ENCODE data around the gene CLECL1. TPM values are rescaled to one million over a fixed set of nuclear protein-coding genes. Genes with fewer than 3 reads are reported as not detected.

The CLECL1 gene
- total and polyA plus RNA-seq, 9 of the 15 experiments (the other 6 are each of a cell fraction or from before 2014, with no cell fraction given) = 0.13 to 0.25 TPM; not detected in 7

DNA sequence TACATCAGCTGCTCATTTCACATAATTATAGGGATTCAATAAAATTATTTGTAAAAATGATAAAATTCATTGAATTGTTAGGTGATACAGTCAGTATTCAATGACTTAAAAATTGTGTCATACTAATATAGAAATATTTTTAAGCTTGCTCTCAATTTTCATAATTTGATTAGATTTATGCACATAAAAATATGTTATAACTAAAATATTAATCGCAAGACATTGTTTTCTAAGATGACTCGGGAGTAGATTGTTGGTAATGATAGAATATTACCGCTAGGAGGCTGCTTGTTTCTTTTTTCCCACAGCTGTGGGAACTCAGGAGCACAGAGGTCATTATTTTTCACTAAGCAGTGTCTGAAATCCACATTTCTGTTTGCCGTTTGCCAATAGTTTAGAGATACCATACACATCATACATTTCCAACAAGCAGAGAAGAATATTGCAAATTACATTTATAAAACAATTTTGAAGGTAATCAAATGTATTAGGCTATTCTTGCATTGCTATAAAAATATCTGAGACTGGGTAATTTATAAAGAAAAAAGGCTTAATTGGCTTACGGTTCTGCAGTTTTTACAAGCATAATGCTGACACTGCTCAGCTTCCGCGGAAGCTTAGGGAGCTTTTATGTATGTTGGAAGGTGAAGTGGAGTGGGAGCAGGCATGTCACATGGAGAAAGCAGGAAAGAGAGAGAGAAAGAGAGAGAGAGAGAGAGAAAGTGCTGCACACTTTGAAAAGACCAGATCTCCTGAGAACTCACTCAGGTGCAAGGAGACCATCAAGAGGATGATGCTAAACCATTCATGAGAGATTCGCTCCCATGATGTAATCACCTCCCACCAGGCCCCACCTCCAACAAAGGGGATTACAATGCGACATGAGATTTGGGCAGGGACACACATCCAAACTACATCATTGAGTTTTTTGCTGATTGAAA is 18.6 kb upstream of the CLECL1 start (continued):
- no peak for TF ChIP-seq ZNF146 (CRISPR knock-in tag; IDR thresholded peaks at IDR 0.05; ENCODE audit: unreplicated experiment)
- no peak for TF ChIP-seq ZNF785 (CRISPR knock-in tag; IDR thresholded peaks at IDR 0.05)
- no peak for TF ChIP-seq XRCC5 (IDR thresholded peaks at IDR 0.05; ENCODE audit: low read depth, low read length)
- TF ChIP-seq ARID1B (IDR thresholded peaks at IDR 0.05) = peak; percentile 15; the same call in 1 of the 2 replicates
- TF ChIP-seq, protein P1, sequence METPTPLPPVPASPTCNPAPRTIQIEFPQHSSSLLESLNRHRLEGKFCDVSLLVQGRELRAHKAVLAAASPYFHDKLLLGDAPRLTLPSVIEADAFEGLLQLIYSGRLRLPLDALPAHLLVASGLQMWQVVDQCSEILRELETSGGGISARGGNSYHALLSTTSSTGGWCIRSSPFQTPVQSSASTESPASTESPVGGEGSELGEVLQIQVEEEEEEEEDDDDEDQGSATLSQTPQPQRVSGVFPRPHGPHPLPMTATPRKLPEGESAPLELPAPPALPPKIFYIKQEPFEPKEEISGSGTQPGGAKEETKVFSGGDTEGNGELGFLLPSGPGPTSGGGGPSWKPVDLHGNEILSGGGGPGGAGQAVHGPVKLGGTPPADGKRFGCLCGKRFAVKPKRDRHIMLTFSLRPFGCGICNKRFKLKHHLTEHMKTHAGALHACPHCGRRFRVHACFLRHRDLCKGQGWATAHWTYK (CRISPR knock-in tag; IDR thresholded peaks at IDR 0.05) = 0 out of 2 replicates have a peak, but pooled peaks have one; percentile 49
- TF ChIP-seq ZBED1 (IDR thresholded peaks at IDR 0.05) = peak; percentile 70; the same call in 1 of the 2 replicates
- TF ChIP-seq, protein P2, sequence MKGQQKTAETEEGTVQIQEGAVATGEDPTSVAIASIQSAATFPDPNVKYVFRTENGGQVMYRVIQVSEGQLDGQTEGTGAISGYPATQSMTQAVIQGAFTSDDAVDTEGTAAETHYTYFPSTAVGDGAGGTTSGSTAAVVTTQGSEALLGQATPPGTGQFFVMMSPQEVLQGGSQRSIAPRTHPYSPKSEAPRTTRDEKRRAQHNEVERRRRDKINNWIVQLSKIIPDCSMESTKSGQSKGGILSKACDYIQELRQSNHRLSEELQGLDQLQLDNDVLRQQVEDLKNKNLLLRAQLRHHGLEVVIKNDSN (CRISPR knock-in tag; IDR thresholded peaks at IDR 0.05) = peak; percentile 45; the same call in 1 of the 2 replicates
- no peak for TF ChIP-seq MCM2 (IDR thresholded peaks at IDR 0.05; ENCODE audit: low read depth)
- no peak for TF ChIP-seq KLF10 (CRISPR knock-in tag; IDR thresholded peaks at IDR 0.05)
- TF ChIP-seq CSDE1 (IDR thresholded peaks at IDR 0.05) = no peak
- TF ChIP-seq NUFIP1 (IDR thresholded peaks at IDR 0.05; ENCODE audit: partially characterized antibody) = no peak
- TF ChIP-seq PCBP2 (IDR thresholded peaks at IDR 0.05; ENCODE audit: low read depth, low read length, poor library complexity, severe bottlenecking) = no peak
- TF ChIP-seq STAG1 (CRISPR knock-in tag; IDR thresholded peaks at IDR 0.05; ENCODE audit: borderline replicate concordance) = no peak
- TF ChIP-seq EP400 (IDR thresholded peaks at IDR 0.05) = no peak
- no peak for TF ChIP-seq SMARCB1 (IDR thresholded peaks at IDR 0.05; ENCODE audit: insufficient read length, low read depth)
- TF ChIP-seq STAT5A (IDR thresholded peaks at IDR 0.05; ENCODE audit: borderline replicate concordance, low read length) = no peak
- TF ChIP-seq, protein P3, sequence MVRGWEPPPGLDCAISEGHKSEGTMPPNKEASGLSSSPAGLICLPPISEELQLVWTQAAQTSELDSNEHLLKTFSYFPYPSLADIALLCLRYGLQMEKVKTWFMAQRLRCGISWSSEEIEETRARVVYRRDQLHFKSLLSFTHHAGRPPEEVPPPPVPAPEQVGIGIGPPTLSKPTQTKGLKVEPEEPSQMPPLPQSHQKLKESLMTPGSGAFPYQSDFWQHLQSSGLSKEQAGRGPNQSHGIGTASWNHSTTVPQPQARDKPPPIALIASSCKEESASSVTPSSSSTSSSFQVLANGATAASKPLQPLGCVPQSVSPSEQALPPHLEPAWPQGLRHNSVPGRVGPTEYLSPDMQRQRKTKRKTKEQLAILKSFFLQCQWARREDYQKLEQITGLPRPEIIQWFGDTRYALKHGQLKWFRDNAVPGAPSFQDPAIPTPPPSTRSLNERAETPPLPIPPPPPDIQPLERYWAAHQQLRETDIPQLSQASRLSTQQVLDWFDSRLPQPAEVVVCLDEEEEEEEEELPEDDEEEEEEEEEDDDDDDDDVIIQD (CRISPR knock-in tag; IDR thresholded peaks at IDR 0.05) = no peak
- no peak for TF ChIP-seq TAF9B (IDR thresholded peaks at IDR 0.05; ENCODE audit: partially characterized antibody)
- TF ChIP-seq ZEB2 (IDR thresholded peaks at IDR 0.05) = peak; percentile 87
- no peak for TF ChIP-seq CEBPB (tag; IDR thresholded peaks at IDR 0.05)
- TF ChIP-seq, protein P4, sequence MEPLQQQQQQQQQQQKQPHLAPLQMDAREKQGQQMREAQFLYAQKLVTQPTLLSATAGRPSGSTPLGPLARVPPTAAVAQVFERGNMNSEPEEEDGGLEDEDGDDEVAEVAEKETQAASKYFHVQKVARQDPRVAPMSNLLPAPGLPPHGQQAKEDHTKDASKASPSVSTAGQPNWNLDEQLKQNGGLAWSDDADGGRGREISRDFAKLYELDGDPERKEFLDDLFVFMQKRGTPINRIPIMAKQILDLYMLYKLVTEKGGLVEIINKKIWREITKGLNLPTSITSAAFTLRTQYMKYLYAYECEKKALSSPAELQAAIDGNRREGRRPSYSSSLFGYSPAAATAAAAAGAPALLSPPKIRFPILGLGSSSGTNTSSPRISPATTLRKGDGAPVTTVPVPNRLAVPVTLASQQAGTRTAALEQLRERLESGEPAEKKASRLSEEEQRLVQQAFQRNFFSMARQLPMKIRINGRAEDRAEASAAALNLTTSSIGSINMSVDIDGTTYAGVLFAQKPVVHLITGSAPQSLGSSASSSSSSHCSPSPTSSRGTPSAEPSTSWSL (CRISPR knock-in tag; IDR thresholded peaks at IDR 0.05; ENCODE audit: borderline replicate concordance) = no peak
- TF ChIP-seq, protein P5, sequence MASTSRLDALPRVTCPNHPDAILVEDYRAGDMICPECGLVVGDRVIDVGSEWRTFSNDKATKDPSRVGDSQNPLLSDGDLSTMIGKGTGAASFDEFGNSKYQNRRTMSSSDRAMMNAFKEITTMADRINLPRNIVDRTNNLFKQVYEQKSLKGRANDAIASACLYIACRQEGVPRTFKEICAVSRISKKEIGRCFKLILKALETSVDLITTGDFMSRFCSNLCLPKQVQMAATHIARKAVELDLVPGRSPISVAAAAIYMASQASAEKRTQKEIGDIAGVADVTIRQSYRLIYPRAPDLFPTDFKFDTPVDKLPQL (IDR thresholded peaks at IDR 0.05; ENCODE audit: extremely low read depth, insufficient read length) = no peak
